ENCODE measurements around the gene DDAH2. TPM values are rescaled to one million over a fixed set of nuclear protein-coding genes. Genes with fewer than 3 reads are reported as not detected.
A peak's percentile ranks its signal among the peaks of the same experiment; 100 is the strongest.

Gene DDAH2
- total RNA-seq, 1 experiment from 2014 or later: 43.4 TPM

DNA sequence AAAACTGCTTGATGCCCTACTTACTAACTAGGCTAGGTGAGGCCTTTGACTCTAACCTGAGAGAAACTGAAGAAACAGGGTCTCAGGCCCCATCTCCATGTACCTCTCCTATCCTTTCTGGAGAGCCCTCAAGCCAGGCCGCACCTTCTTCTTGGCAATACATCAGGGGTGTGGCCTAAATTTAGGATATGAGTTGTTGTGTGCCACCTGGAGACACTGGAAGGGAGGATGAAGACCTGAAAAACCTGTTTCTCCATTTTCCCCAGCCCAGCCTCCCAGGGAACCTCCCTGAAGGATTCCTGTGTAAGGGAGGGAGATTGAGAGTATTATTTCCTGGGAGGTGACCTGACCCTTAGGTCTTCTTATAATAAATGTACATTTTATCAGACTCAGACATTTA lies 10.8 kb downstream of the DDAH2 start:
- H3K4me3 ChIP-seq (replicated peaks in 1 of 2; ENCODE audit: low read depth in 1 of 2, low read length in 2 of 2): peak overlapping the region in 1 of 2 experiments; percentile 14; a peak in 2 of 4 replicates
- peak overlapping the region; percentile 36; the same call in 1 of the 2 replicates for H3K27ac ChIP-seq (ENCODE audit: low read depth, low read length)
- no peak overlapping the region for H2AFZ ChIP-seq (ENCODE audit: low read depth, low read length, poor library complexity, severe bottlenecking)
- no TSS peak for BruUV-seq (replicated peaks)
- no peaks in the 10 kb centered on the region for H3K79me2 ChIP-seq (ENCODE audit: insufficient read depth, low read length)
- ATAC-seq (peak; percentile 79), DNase-seq (ENCODE audit: low read depth, low spot score) (peak; percentile 71)
- no peaks in the 10 kb centered on the region for H3K36me3 ChIP-seq (ENCODE audit: control insufficient read depth in 1 of 2, insufficient read depth in 2 of 2, low read length in 2 of 2)
- intact Hi-C loops (cut with micrococcal nuclease): no loop called here
- no peaks in the 10 kb centered on the region for H4K20me1 ChIP-seq (ENCODE audit: insufficient read depth)
- ChIA-PET CTCF (no interaction called here), POLR2A (no interaction called here), RAD21 (ENCODE audit: low non-redundant PET in 1 of 2, low total read pairs in 2 of 2, uncharacterized antibody in 2 of 2, unreplicated experiment in 2 of 2) (no interaction called here)
- H3K9ac ChIP-seq (ENCODE audit: low read length): no peak overlapping the region
- no peaks in the 10 kb centered on the region for H3K27me3 ChIP-seq (ENCODE audit: insufficient read depth, low read length)
- H3K4me2 ChIP-seq (ENCODE audit: low read length): peak overlapping the region; percentile 68
- peaks cover 39 to 54% of the 10 kb centered on the region in 2 experiments for H3K4me1 ChIP-seq (ENCODE audit: control insufficient read depth in 1 of 2, insufficient read depth in 2 of 2, low read length in 2 of 2)
- H3K9me2 ChIP-seq (ENCODE audit: insufficient read depth): no peaks in the 10 kb centered on the region
- no peaks in the 10 kb centered on the region for H3K9me3 ChIP-seq (ENCODE audit: control insufficient read depth in 1 of 2, insufficient read depth in 1 of 2, low read depth in 1 of 2, low read length in 2 of 2)
- TF ChIP-seq, protein P1, sequence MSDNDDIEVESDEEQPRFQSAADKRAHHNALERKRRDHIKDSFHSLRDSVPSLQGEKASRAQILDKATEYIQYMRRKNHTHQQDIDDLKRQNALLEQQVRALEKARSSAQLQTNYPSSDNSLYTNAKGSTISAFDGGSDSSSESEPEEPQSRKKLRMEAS (IDR thresholded peaks at IDR 0.05): peak; percentile 54; the same call in 1 of the 2 replicates
- TF ChIP-seq EZH2 (IDR thresholded peaks at IDR 0.05): no peak
- TF ChIP-seq, protein P2, sequence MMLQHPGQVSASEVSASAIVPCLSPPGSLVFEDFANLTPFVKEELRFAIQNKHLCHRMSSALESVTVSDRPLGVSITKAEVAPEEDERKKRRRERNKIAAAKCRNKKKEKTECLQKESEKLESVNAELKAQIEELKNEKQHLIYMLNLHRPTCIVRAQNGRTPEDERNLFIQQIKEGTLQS (IDR thresholded peaks at IDR 0.05): no peak
- TF ChIP-seq ELF1 (IDR thresholded peaks at IDR 0.05; ENCODE audit: borderline replicate concordance, low read depth): no peak
- TF ChIP-seq, protein P3, sequence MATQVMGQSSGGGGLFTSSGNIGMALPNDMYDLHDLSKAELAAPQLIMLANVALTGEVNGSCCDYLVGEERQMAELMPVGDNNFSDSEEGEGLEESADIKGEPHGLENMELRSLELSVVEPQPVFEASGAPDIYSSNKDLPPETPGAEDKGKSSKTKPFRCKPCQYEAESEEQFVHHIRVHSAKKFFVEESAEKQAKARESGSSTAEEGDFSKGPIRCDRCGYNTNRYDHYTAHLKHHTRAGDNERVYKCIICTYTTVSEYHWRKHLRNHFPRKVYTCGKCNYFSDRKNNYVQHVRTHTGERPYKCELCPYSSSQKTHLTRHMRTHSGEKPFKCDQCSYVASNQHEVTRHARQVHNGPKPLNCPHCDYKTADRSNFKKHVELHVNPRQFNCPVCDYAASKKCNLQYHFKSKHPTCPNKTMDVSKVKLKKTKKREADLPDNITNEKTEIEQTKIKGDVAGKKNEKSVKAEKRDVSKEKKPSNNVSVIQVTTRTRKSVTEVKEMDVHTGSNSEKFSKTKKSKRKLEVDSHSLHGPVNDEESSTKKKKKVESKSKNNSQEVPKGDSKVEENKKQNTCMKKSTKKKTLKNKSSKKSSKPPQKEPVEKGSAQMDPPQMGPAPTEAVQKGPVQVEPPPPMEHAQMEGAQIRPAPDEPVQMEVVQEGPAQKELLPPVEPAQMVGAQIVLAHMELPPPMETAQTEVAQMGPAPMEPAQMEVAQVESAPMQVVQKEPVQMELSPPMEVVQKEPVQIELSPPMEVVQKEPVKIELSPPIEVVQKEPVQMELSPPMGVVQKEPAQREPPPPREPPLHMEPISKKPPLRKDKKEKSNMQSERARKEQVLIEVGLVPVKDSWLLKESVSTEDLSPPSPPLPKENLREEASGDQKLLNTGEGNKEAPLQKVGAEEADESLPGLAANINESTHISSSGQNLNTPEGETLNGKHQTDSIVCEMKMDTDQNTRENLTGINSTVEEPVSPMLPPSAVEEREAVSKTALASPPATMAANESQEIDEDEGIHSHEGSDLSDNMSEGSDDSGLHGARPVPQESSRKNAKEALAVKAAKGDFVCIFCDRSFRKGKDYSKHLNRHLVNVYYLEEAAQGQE (IDR thresholded peaks at IDR 0.05; ENCODE audit: low read depth): no peak
- no peak for TF ChIP-seq SIN3A (IDR thresholded peaks at IDR 0.05; ENCODE audit: low read depth)
- TF ChIP-seq, protein P4, sequence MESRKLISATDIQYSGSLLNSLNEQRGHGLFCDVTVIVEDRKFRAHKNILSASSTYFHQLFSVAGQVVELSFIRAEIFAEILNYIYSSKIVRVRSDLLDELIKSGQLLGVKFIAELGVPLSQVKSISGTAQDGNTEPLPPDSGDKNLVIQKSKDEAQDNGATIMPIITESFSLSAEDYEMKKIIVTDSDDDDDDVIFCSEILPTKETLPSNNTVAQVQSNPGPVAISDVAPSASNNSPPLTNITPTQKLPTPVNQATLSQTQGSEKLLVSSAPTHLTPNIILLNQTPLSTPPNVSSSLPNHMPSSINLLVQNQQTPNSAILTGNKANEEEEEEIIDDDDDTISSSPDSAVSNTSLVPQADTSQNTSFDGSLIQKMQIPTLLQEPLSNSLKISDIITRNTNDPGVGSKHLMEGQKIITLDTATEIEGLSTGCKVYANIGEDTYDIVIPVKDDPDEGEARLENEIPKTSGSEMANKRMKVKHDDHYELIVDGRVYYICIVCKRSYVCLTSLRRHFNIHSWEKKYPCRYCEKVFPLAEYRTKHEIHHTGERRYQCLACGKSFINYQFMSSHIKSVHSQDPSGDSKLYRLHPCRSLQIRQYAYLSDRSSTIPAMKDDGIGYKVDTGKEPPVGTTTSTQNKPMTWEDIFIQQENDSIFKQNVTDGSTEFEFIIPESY (IDR thresholded peaks at IDR 0.05; ENCODE audit: extremely low read depth, insufficient replicate concordance, low read length): no peak
- TF ChIP-seq EGR1 (IDR thresholded peaks at IDR 0.05; ENCODE audit: low read depth): no peak
- no peak for TF ChIP-seq CEBPB (IDR thresholded peaks at IDR 0.05; ENCODE audit: low read depth)
- peak; percentile 93 for TF ChIP-seq SP1 (IDR thresholded peaks at IDR 0.05; ENCODE audit: low read depth)
- TF ChIP-seq TCF7L2 (IDR thresholded peaks at IDR 0.05; ENCODE audit: borderline replicate concordance, extremely low read depth, insufficient read depth, insufficient read length): no peak
- TF ChIP-seq EZH2phosphoT487 (IDR thresholded peaks at IDR 0.05; ENCODE audit: borderline replicate concordance): no peak
- TF ChIP-seq ZFX (IDR thresholded peaks at IDR 0.05): no peak
- TF ChIP-seq POLR2AphosphoS5 (IDR thresholded peaks at IDR 0.05; ENCODE audit: low read depth, low read length): peak; percentile 55
- TF ChIP-seq, protein P5, sequence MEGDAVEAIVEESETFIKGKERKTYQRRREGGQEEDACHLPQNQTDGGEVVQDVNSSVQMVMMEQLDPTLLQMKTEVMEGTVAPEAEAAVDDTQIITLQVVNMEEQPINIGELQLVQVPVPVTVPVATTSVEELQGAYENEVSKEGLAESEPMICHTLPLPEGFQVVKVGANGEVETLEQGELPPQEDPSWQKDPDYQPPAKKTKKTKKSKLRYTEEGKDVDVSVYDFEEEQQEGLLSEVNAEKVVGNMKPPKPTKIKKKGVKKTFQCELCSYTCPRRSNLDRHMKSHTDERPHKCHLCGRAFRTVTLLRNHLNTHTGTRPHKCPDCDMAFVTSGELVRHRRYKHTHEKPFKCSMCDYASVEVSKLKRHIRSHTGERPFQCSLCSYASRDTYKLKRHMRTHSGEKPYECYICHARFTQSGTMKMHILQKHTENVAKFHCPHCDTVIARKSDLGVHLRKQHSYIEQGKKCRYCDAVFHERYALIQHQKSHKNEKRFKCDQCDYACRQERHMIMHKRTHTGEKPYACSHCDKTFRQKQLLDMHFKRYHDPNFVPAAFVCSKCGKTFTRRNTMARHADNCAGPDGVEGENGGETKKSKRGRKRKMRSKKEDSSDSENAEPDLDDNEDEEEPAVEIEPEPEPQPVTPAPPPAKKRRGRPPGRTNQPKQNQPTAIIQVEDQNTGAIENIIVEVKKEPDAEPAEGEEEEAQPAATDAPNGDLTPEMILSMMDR (IDR thresholded peaks at IDR 0.05 in 2 of 3, conservative IDR thresholded peaks at IDR 0.05 in 1 of 3; ENCODE audit: borderline replicate concordance in 1 of 3, insufficient read depth in 1 of 3, low read depth in 2 of 3, low read length in 2 of 3): no peak
- TF ChIP-seq YY1 (IDR thresholded peaks at IDR 0.05; ENCODE audit: extremely low read depth, insufficient replicate concordance, low read depth, low read length): peak; percentile 63
- no peak for TF ChIP-seq POLR2A (IDR thresholded peaks at IDR 0.05; ENCODE audit: borderline replicate concordance, extremely low read depth, insufficient read depth, insufficient read length)
- TF ChIP-seq ZNF274 (IDR thresholded peaks at IDR 0.05; ENCODE audit: low read depth, low read length): no peak
- TF ChIP-seq FOSL1 (IDR thresholded peaks at IDR 0.05; ENCODE audit: low read depth): no peak
- TF ChIP-seq JUND (IDR thresholded peaks at IDR 0.05): no peak; the same call in 1 of the 2 replicates
- peak; percentile 39; the same call in 1 of the 2 replicates for TF ChIP-seq CBX3 (IDR thresholded peaks at IDR 0.05; ENCODE audit: low read depth)
- no peak for TF ChIP-seq SRF (IDR thresholded peaks at IDR 0.05; ENCODE audit: low read depth)
